ENCODE measurements around the gene SMYD3. TPM values are rescaled to one million over a fixed set of nuclear protein-coding genes. Genes with fewer than 3 reads are reported as not detected.

The SMYD3 gene
- total RNA-seq, 1 donor from 2014 or later = 80.8 TPM

DNA sequence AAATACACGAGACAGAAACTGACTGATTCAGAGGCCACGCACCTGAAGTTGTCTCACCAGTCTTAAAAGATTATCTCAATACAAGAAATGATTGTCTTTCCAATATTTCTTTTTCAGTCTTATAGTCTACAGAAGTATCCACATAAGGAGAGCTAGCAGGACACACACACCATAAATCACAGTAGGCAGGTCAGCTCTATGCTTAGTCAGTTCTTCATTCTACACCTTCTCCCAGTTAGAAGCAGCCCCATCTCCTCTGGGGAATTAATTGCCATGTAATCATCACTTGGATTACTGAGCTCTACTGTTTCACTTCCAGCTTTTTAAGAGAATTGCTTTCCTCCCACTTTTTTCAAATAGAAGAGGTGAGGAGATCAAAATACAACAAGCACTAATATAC, 59.6 kb downstream of the SMYD3 start:
- Histone ChIP-seq H3K4me1 (ENCODE audit: insufficient read depth, low read length) (no peaks in the 10 kb centered on the region), H3K27ac (ENCODE audit: low read depth, low read length) (no peak overlapping the region), H3K4me2 (ENCODE audit: low read length) (no peak overlapping the region), H3K4me3 (ENCODE audit: insufficient read depth, low read depth, low read length) (no peak overlapping the region), H3K9me3 (ENCODE audit: insufficient read depth, low read depth, low read length) (no peaks in the 10 kb centered on the region), H3K79me2 (ENCODE audit: insufficient read depth, low read length) (no peaks in the 10 kb centered on the region), H2AFZ (ENCODE audit: low read depth, low read length) (no peak overlapping the region), H3K27me3 (ENCODE audit: insufficient read depth, low read length) (no peaks in the 10 kb centered on the region), H3K36me3 (ENCODE audit: insufficient read depth, low read length) (no peaks in the 10 kb centered on the region), H4K20me1 (ENCODE audit: insufficient read depth, low read length) (no peaks in the 10 kb centered on the region), H3K9ac (ENCODE audit: low read length) (no peak overlapping the region)
- peaks cover 6% of the 10 kb centered on the region for H3K9me3 Mint-ChIP-seq (ENCODE audit: unreplicated experiment)
- no peak overlapping the region for H3K4me3 Mint-ChIP-seq (ENCODE audit: unreplicated experiment)
- peaks cover 4% of the 10 kb centered on the region for H3K36me3 Mint-ChIP-seq (ENCODE audit: low read depth, unreplicated experiment)
- no peaks in the 10 kb centered on the region for H3K27me3 Mint-ChIP-seq (ENCODE audit: low read depth, unreplicated experiment)
- no peak overlapping the region for H3K27ac Mint-ChIP-seq (ENCODE audit: unreplicated experiment)
- peaks cover 6% of the 10 kb centered on the region for H3K4me1 Mint-ChIP-seq (ENCODE audit: low read depth, unreplicated experiment)
- TF ChIP-seq CTCF (IDR thresholded peaks at IDR 0.05; ENCODE audit: insufficient read depth, low read depth, low read length) (no peak), EZH2 (IDR thresholded peaks at IDR 0.05; ENCODE audit: insufficient read depth, low read length) (no peak)
- no peak for FAIRE-seq
- DNase-seq (ENCODE audit: low read depth) = no peak

- peaks cover 4% of the 10 kb centered on the region for H3K36me3 Mint-ChIP-seq (ENCODE audit: low read depth, unreplicated experiment)
- no peaks in the 10 kb centered on the region for H3K27me3 Mint-ChIP-seq (ENCODE audit: low read depth, unreplicated experiment)
- no peak for TF ChIP-seq EZH2 (IDR thresholded peaks at IDR 0.05; ENCODE audit: insufficient read depth, low read length)
- no peak for TF ChIP-seq CTCF (IDR thresholded peaks at IDR 0.05; ENCODE audit: insufficient read depth, low read depth, low read length)
- H3K27ac Mint-ChIP-seq (ENCODE audit: unreplicated experiment) = no peak overlapping the region
- H3K4me3 Mint-ChIP-seq (ENCODE audit: unreplicated experiment) = no peak overlapping the region
- Histone ChIP-seq H3K4me2 (ENCODE audit: low read length) (no peak overlapping the region), H3K9me3 (ENCODE audit: insufficient read depth, low read depth, low read length) (no peaks in the 10 kb centered on the region), H3K27ac (ENCODE audit: low read depth, low read length) (no peak overlapping the region), H3K27me3 (ENCODE audit: insufficient read depth, low read length) (no peaks in the 10 kb centered on the region), H2AFZ (ENCODE audit: low read depth, low read length) (no peak overlapping the region), H4K20me1 (ENCODE audit: insufficient read depth, low read length) (no peaks in the 10 kb centered on the region), H3K9ac (ENCODE audit: low read length) (no peak overlapping the region), H3K4me1 (ENCODE audit: insufficient read depth, low read length) (no peaks in the 10 kb centered on the region), H3K79me2 (ENCODE audit: insufficient read depth, low read length) (no peaks in the 10 kb centered on the region), H3K36me3 (ENCODE audit: insufficient read depth, low read length) (no peaks in the 10 kb centered on the region), H3K4me3 (ENCODE audit: insufficient read depth, low read depth, low read length) (no peak overlapping the region)
- peaks cover 2% of the 10 kb centered on the region for H3K4me1 Mint-ChIP-seq (ENCODE audit: low read depth, unreplicated experiment)
- peaks cover 6% of the 10 kb centered on the region for H3K9me3 Mint-ChIP-seq (ENCODE audit: unreplicated experiment)
- FAIRE-seq = no peak
- DNase-seq (ENCODE audit: low read depth) = no peak
These were observed 61.6 kb downstream of the SMYD3 start for GRCh38 chr1:246445503-246445902.

GRCh38 chr1:246444617-246445016, 62.5 kb downstream of the SMYD3 start:
- no peaks in the 10 kb centered on the region for H3K4me1 ChIP-seq (ENCODE audit: insufficient read depth, low read length)
- H2AFZ ChIP-seq (ENCODE audit: low read depth, low read length) = no peak overlapping the region
- DNase-seq (ENCODE audit: low read depth) = no peak
- H3K4me3 ChIP-seq (ENCODE audit: insufficient read depth, low read depth, low read length) = no peak overlapping the region
- H3K9ac ChIP-seq (ENCODE audit: low read length) = no peak overlapping the region
- no peaks in the 10 kb centered on the region for H4K20me1 ChIP-seq (ENCODE audit: insufficient read depth, low read length)
- H3K4me1 Mint-ChIP-seq (ENCODE audit: low read depth, unreplicated experiment) = peaks cover 2% of the 10 kb centered on the region
- no peaks in the 10 kb centered on the region for H3K27me3 Mint-ChIP-seq (ENCODE audit: low read depth, unreplicated experiment)
- no peak overlapping the region for H3K27ac Mint-ChIP-seq (ENCODE audit: unreplicated experiment)
- H3K9me3 ChIP-seq (ENCODE audit: insufficient read depth, low read depth, low read length) = no peaks in the 10 kb centered on the region
- no peaks in the 10 kb centered on the region for H3K27me3 ChIP-seq (ENCODE audit: insufficient read depth, low read length)
- H3K36me3 ChIP-seq (ENCODE audit: insufficient read depth, low read length) = no peaks in the 10 kb centered on the region
- H3K27ac ChIP-seq (ENCODE audit: low read depth, low read length) = no peak overlapping the region
- no peak overlapping the region for H3K4me2 ChIP-seq (ENCODE audit: low read length)
- TF ChIP-seq CTCF (IDR thresholded peaks at IDR 0.05; ENCODE audit: insufficient read depth, low read depth, low read length) (no peak), EZH2 (IDR thresholded peaks at IDR 0.05; ENCODE audit: insufficient read depth, low read length) (no peak)
- no peaks in the 10 kb centered on the region for H3K79me2 ChIP-seq (ENCODE audit: insufficient read depth, low read length)
- H3K4me3 Mint-ChIP-seq (ENCODE audit: unreplicated experiment) = no peak overlapping the region
- H3K9me3 Mint-ChIP-seq (ENCODE audit: unreplicated experiment) = peaks cover 6% of the 10 kb centered on the region
- FAIRE-seq = no peak
- peaks cover 4% of the 10 kb centered on the region for H3K36me3 Mint-ChIP-seq (ENCODE audit: low read depth, unreplicated experiment)

Measured in astrocyte (in vitro differentiated cells and primary cell).